HPDE6-E6E7 (cell line): Measurements from ENCODE around the gene SCAF11.

ENCODE experiments used
- DNase-seq: peaks from one replicate; pipeline ENCODE4 v3.0.0; 2011; ENCODE audit warnings: missing footprints; ENCODE audit errors: extremely low spot score

The SCAF11 gene

DNA sequence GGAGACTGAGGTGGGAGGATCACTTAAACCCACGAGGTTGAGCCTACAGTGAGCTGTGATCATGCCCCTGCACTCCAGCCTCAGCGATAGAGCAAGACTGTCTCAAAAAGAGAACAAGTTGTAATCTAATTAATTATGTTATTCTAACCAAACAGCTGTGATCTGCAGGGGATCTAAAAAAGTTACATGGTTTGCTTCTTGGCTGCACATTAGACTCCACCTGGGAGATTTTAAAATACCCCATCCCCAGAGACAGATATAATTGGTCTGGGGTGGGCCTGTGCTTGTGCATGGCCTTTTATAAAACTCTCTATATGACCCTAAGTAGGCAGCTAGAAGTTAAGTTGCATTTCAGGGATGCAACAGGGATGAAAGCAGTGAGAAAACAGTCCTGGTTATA lies 76.7 kb downstream of the SCAF11 start:
- DNase-seq, result no peak

DNA sequence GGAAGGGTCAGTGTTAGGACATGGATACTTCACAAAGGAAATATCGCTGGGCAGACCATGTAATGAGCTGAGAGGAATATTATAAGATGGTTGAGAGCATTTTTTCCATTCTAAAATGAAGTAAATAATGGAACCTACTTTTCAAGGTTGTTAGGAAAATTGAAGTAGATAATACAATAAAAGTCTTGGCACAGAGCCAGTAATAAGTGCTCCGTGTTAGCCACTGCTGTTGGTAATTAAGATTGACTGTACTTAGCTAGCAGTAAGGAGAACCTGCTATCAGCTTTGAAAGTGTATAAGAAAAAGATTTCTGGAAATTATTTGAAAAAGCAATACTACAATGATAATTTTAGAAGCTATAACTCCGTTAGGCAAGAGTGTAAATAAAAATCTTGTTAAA lies 77.6 kb downstream of the SCAF11 start:
- DNase-seq, result no peak

DNA sequence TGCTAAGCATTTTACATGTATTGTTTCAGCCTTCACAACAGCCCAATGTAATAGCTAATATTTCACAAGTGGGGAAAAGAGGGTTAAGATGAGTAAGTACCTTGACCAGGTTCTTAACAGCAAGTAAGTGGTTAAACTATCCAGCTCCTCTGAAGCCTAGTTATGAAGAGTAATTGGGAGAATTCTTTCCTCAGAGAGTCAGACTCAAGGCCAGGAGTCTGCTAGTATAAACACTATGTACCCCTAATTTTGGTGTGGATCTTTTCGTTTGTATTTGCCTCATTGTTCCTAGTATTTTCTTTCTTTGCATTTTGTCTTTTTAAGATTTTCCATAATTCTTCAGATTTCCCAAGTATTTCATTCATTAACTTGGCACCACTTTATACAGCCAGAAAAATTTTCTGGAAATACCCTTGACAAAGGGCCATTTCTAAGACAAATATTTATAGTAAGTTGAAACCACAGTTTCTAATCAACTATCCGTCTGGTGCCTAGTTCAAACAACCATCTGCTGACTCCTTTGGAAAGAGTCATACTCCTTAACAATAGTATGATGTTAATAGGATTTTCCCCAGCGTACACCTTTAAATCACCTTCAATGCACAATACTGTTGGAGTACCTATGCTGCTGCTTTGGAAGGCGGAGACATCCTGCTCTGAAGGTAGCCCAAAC lies 81.2 kb downstream of the SCAF11 start:
- no peak for DNase-seq

DNA sequence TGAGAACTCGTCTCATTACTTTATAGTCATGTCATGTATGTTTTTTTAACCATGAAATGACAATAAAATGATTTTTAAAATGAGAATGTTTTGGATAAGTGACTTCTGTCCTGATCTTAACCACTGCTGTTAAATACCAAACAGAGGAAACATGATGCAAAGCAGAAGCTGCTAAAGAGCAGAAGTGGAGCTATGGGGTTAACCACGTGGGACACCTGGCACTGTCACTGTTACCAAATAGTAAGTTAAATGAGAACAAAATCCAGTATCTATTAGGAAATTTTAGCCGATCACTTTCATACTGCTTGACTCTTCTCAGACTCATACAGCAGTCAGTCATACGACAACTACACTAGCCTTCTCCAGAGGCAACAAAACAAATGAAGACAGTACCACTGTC lies 82.4 kb downstream of the SCAF11 start:
- DNase-seq, result no peak

DNA sequence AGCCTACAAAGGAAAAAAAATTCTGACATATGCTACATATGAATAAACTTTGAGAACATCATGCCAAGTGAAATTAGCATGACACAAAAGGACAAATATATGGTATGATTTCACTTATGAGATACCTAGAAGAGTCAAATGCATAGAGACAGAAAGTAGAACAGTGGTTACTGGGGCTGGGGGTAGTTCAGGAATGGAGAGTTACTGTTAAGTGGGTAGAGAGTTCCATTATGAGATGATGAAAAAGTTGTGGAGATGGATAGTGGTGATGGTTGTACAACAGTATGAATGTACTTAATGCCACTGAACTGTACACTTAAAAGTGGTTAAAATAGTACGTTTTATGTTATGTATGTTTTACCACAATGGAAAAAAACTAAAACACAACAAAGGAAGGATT lies 92.3 kb downstream of the SCAF11 start:
- DNase-seq, result no peak

DNA sequence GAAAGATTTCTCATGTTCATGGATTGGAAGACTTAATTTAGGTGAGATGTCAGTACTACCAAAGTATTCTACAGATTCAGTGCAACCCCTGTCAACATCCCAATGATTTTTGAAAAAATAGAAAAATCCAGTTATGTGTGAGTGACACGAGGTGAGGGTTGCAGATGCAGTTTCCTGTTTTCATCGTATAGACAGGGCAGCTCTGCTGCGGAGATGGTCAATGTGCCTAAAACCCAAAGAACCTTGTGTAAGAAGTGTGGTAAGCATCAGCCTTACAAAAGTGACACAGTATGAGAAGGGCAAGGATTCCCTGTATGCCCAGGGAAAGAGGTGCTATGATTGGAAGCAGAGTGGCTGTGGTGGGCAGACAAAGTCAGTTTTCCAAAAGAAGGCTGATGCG lies 94.4 kb downstream of the SCAF11 start:
- DNase-seq, result no peak

DNA sequence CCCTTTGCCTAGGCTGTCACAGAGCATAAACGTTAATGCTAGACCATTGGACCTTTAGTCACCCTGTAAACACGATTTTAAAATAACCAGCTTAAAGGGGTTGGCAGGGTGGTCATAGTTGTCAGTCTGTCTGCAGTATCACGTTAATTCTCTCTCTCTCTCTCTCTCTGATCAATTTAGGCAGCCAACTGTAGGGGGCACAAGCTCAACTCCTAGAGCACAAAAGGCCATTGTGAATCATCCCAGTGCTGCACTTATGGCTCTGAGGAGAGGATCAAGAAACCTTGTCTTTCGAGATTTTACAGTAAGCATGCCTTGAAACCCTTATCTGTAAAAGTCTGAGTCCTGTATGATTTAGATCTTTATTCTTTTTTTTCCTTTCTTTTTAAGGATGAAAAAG lies 97.1 kb downstream of the SCAF11 start:
- DNase-seq, result no peak

DNA sequence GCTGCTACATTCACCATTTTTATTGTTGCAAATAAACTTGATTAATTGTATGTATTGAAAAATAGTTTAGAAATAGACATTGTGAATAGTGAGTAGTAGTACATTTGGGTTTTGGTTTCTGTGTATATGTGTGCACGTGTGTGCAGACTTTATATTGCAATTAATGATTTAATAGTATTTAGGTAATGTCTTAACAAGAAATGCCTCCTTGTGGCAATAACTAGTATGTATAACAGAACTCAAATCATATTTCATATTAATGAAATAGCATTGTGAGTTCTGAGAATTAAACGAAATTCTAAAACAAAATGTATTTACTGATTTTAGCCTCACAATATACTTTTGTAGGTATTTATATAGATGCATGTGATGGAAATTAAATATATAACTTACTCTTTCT lies 100.1 kb downstream of the SCAF11 start:
- DNase-seq, result no peak

DNA sequence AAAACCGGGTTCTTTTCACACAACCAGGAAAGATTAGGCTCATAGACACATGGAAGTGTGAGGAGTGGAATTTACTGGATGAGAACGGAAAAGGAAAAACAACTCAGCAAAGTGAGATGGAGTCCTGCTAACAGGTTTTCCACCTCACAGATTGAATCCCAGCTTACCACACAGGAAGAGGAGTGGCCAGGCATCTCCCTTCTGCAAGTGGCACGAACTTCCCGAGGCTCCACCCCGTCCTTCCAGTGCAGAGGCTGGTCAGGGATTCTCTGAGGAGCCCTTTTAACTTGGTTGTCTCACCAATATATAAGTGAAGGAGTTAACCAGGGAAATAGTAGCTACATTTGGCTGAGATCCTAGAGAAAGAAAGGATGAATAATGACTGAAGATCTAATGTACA lies 102.8 kb downstream of the SCAF11 start:
- no peak for DNase-seq

DNA sequence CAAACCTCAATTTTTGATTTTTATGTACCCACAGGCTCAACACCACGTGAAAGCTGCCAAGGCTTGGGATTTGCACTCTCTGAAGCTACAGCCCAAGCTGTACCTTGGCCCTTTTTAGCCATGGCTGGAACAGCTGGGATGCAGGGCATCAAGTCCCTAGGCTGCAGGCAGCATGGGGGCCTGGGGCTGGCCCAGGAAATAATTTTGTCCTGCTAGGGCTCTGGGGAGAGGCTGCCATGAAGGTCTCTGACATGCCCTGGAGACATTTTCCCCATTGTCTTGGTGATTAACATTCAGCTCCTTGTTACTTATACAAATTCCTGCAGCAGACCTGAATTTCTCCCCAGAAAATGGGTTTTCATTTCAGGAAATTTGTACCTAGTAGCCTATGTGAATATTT lies 103.7 kb downstream of the SCAF11 start:
- DNase-seq, result no peak

DNA sequence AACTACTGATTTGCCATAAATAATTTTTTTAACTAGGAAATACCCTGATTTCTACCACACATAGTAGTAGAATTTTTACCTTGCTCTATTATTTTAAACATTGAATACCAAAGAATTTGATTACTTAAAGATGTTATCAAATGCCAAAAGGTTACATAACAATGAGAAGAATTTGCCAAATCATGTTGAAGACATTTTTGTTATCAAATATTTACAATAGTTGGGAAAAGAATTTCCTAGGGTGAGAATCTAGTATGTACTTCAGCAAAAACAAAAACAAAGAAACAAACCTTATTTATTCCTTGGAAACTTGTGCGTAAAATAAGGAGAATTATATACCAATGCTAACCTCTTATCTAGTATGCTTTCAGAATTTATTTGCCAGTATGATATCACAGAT lies 107.2 kb downstream of the SCAF11 start:
- DNase-seq, result no peak

DNA sequence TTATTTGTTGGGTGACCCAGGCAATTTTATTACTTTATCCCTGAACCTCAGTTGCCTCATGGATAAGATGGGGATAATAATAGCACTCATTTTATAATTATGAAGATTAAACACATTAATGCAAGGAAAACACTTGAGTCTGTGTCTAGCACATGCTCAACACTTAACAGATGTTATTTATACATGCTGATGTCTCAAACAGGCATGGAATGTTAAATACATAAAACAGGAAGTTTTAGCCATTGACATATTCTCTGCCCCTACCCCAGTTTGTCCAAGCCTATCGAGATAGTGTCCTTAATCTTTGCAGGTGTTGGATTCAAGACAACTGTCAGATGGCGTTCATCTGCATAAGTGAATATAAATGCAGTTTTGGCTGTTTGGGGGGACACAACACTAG lies 109.8 kb downstream of the SCAF11 start:
- no peak for DNase-seq

DNA sequence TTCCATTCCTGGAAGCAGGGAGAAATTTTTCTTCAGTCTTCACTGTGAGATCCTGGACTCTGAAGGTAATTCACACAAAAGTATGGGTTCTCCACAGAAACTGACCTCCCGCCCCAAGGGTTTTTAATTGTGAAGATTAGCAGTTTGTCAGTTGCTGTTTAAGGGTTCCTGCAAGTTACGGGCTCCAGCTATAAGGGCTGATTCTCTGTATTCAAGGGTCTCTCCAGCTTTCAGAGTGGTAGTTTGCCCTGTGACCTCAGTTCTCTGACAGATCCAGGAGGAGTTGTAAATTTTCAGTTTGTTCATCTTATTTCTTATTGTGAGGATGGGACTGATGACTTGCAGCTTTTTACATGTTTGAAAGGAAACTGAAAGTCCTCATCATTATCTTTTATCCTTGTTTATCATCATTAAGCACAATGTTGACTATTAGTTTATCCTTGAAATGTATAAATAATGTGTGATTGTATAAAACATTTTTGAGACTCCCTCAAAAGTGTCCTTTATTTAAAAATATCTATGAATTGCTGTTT lies 110.9 kb downstream of the SCAF11 start:
- no peak for DNase-seq

DNA sequence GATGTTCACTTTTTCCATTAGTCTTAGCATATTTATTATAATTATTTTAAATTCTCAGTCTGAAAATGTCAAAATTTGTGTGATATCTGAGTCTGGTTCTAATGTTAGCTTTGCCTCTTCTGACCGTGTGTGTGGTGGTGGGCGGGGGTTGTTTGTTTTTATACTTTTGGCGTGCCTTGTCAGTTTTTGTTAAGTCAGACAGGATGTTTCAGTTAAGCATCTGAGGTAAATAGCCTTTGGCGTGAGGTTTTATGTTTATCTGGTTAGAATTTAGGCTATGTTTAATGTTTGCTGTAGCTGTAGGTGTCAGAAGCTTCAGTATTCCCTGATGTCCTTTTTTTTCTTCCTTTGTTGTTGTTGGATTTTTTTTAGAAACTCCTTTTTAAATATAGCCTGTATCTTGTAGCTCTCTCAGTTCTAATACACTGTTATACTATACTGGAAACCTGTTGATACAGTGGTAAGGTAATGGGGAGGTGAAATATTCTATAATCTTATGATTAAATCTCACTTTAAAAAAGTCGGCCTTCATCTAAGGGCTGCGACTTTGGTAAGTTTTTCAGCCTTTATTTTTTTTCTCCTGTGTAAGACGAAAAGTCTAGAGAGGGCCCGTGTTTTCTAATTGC lies 111.6 kb downstream of the SCAF11 start:
- no peak for DNase-seq

DNA sequence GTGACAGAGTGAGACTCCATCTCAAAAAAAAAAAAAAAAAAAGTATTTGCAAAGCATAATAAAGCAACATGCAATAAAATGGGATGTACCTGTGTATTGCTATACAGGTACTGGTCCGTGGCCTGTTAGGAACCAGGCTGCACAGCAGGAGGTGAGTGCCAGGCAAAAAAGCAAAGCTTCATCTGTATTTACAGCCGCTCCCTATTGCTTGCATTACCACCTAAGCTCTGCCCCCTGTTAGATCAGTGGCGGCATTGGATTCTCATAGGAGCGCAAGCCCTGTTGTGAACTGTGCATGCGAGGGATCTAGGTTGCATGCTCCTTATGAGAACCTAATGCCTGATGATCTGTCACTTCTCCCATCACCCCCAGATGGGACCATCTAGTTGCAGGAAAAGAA lies 113.3 kb downstream of the SCAF11 start:
- DNase-seq, result no peak

DNA sequence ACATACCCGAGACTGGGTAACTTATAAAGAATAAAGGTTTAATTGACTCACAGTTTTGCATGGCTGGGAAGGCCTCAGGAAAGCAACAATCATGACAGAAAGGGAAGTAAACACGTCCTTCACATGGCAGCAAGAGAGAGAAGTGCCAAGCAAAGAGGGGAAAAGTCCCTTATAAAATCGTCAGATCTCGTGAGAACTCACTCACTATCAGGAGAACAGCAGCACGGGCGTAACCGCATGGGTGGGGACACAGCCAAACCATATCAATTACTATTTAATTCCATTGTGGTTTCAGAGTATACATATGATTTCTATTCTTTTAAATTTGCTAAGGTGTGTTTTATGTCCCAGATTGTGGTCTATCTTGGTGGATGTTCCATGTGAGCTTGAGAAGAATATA lies 117.9 kb downstream of the SCAF11 start:
- DNase-seq, result no peak
